Endometrial microvascular endothelial cells (primary cell): ENCODE results near the gene BMP5. TPM values are rescaled to one million over a fixed set of nuclear protein-coding genes. Genes with fewer than 3 reads are reported as not detected.

Experiments
- in situ Hi-C: cut with HindIII; loops from 2 replicates; pipeline ENCODE4 v1.10.0; 2017; ENCODE audit warnings: low sequenced_read_pairs, low pct_unique_long_range_greater_than_20kb; ENCODE audit errors: inconsistent ontology term
- total RNA-seq: library from RNA; depleted of rRNA; stranded (reverse); fragments of >200 nt; gene quantifications from one replicate; pipeline ENCODE4 v1.2.3, GENCODE V29; 2015; ENCODE audit errors: inconsistent ontology term

The BMP5 gene
- total RNA-seq, 1 donor from 2014 or later: not detected

GRCh38 chr6:55825402-55826051, 49.9 kb downstream of the BMP5 start:
- in situ Hi-C loops: no loop called here

GRCh38 chr6:55822815-55823214, 52.6 kb downstream of the BMP5 start:
- in situ Hi-C loops: no loop called here

DNA sequence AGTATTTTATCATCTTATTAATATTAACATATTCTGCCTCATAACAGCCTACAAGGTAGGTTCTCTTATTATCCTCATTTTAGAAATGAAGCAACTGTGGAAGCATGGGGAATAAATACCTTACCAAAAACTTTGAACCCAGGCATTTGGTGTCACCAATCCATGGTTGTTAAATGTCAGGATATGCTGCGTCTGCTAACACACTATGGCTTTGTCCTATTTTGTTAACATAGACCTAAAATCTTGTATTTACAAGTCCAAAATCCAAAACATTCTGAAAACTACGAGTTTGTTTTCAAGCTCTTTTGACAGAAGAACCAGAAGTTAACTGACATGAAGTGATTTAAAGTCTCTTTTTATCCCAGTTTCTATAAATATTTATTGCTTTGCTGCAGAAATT, 53.4 kb downstream of the BMP5 start:
- in situ Hi-C loops: no loop called here

DNA sequence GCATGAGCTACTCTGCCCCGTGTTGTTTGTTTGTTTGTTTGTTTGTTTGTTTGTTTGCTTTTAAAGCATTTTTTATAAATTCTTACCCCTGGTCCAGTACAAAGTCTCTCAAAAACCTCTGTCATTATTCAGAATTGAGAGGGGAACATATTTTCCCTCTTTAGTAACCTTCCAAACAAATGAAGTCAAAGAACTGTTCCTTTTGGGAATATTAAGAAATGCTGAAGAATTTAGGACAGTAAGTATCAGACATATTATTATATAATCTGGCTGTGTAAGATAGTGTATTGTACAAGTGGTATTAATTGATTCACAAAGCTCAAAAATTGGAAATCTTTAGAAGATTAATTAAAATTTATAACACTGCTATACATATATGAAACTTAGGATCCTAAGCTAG, 54.7 kb downstream of the BMP5 start:
- in situ Hi-C loops: no loop called here

DNA sequence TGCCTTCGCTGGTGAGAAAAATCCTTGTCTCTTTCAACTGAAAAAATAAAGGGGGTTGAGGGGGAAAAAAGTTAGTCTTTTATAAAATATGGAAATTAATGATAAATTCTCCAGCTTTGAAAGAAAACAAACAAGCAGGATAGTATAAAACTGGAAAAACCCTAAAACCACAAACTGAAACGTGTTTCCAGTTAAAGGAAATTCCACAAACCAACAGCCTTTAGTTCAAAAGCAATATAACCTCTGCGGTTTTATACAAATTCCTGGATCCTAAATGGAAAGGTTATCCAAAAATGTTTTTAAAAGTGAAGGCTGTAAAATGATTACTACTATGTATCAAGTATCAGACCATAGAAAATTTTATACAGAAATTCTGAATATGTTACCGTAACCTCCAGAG, 55.6 kb downstream of the BMP5 start:
- in situ Hi-C loops: no loop called here

DNA sequence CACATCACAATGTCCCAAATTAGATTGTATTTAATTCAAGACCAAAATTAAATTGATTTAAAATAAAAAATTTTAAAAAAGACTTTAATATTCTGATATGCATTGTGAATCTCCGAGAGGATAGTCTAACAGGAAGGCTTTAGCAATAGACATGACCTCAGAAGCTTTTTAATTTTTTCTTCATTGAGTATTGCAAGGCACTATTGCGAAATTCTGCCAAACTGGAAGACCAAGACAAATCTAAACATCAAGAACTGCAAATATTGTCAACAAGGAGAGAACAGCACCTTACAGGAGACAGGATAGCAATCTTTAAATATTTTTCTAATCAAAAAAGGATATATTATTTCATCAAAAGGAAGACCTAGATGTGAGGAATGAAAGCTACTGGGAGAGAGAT, 56.9 kb downstream of the BMP5 start:
- in situ Hi-C loops: no loop called here

DNA sequence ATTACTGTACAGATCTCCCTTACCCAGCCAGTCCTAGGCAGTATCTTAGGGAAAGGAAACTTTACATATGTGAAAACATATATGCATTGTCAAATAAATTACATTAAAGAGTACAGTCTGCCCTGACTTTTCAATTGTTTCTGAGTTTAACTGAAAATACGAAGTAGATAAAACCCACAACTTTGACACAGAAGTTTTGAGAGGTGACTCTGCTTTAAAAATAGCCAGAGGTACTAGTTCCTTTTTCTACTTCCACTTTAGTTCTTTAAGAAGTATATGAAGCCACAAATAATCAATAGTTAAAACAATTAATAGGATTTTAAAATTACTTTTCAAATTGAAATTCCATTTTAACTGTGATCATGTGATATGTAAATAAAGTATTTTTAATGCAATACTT, 62.9 kb downstream of the BMP5 start:
- in situ Hi-C loops: no loop called here

- in situ Hi-C loops: no loop called here
Measured at GRCh38 chr6:55811074-55811473, 64.3 kb downstream of the BMP5 start.

GRCh38 chr6:55802259-55802658, 73.1 kb downstream of the BMP5 start:
- in situ Hi-C loops: no loop called here

DNA sequence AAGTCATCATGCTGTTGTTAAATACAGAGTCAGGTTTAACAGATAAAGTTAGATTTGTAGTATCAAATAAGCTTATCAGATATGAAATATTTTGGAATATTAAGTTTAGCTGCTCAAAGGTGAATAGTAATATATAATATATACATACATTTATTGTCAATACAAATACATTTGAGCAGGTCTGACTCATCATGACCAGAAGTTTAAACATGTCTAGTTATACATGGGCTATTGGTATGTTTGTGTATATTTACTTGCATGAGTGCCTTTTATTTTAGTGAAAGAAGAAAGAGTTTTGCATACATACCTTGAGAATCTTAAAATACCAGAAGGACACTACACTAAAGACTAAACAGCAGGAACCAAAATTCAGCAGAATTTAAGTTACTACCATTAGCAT, 76.8 kb downstream of the BMP5 start:
- in situ Hi-C loops: no loop called here

GRCh38 chr6:55794136-55794812, 81.1 kb downstream of the BMP5 start:
- in situ Hi-C loops: no loop called here

DNA sequence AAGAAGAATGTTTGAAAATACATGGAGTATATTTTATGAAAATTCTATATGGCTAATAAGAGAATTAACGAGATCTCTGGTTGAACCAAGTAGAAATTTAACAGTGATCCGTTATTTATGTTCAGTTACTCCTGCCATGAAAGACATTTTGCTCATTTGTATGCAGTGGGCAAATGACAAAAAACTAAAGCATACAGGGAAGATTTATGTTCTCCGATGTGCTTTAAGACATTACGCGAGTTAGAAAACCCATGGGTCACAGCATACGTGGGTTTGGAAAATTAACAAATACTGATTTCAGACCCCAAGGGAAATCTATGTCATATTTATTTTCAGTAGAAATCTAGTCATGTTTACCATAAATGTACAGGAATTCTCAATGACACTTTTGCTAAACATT, 90.1 kb downstream of the BMP5 start:
- in situ Hi-C loops: no loop called here

DNA sequence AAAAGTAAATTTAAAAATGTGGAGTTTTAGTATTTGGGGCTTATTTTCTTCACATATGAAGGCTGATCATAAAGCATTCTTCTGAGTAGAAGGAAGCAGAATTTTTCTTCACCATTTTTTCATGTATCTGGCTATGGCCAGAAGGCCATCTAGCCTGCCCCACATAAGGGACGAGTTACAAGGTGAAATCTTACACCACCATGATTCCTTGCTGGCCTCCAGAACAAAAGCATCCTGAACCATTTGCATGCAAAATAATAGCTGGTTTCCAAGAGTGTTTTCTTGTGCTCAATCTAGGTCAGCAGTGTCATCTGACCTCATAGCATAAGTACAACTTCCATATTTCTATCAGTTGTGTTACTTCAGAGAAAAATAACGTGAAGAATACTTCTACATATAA, 93.1 kb downstream of the BMP5 start:
- in situ Hi-C loops: no loop called here

GRCh38 chr6:55778705-55779104, 96.7 kb downstream of the BMP5 start:
- in situ Hi-C loops: no loop called here

- in situ Hi-C loops: no loop called here
Measured at GRCh38 chr6:55777469-55777868, 97.9 kb downstream of the BMP5 start.

- in situ Hi-C loops: no loop called here
Measured at GRCh38 chr6:55776113-55776512, 99.3 kb downstream of the BMP5 start.

GRCh38 chr6:55775029-55775318, 100.4 kb downstream of the BMP5 start:
- in situ Hi-C loops: no loop called here

DNA sequence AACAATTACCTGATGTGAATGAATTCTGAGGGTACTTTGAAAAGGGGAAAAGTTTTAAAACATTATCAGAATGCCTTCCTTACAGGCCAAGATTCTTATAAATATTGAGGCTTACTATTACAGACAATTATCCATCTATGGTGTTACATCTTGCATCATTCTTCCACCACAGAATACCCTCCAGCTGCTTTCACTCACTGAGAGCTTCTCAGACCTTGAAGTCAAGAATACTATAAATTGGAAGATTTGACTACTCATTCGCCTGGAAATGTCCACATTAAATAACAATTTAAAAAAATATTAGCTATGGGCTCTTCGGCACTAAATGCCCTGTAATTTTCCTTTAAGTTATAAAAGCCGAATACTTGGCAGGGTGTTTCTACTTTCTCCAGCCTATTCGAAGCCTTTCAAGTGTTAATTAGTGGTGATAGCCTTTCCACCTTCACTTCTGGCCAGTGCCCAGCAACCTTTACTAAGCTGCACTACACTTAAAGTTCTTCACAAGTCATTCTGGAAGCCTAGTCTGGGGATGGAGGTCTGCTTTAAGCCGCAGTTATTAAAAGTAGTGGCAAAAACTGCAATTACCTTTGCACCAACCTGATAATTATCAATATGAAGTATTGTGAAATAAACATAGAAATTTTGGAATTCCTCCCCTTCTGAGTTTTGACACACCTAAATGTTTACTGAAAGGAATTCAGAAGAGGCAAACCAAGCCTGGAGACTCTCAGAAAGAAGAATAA, 100.9 kb downstream of the BMP5 start:
- in situ Hi-C loops: no loop called here

DNA sequence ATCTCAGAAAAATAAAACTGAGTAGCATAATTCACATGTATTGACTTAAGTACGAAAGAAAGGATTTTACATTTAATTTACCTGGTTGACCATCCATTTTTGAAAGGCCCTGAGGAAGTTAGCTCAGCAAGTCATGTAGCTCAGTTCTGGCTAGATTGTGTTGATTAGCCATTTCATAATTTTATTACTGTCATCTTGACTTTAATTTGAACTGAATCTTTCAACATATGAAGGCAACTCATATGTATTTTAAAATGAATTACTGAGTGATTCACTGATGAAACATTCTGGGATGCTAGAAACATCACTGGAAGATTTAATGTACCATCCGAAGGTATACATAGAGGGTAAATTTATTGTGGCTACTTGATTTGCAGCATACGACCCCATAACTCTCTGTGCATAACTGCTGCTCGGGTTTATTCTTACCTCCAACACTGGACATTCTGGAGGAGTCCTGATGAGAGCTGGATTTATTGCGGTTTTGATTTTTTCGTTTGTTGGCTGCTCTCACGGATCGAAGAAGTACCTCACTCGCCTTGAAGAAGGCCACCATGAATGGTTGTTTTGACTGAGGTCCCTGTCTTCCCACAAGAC, 101.7 kb downstream of the BMP5 start:
- in situ Hi-C loops: no loop called here

GRCh38 chr6:55772730-55773129, 102.7 kb downstream of the BMP5 start:
- in situ Hi-C loops: no loop called here
